Activated CD8-positive, alpha-beta memory T cell treated with anti-CD3 and anti-CD28 coated beads for 36 hours (primary cell): Measurements from ENCODE around the gene CCL17. TPM values are rescaled to one million over a fixed set of nuclear protein-coding genes. Genes with fewer than 3 reads are reported as not detected.
"Not testable (repeated sequence)": the region's sequence is repeated elsewhere in the genome, so short reads cannot be mapped to it uniquely, and the experiment has no call there.

Experiments used
- CTCF ChIA-PET: fragments of 350-600 bp; sonication (Branson Sonifier 250); formaldehyde crosslinking; loops from one replicate; lab custom pipeline; 2021; ENCODE audit warnings: antibody characterized with exemption; lab: Charles Lee
- POLR2A ChIA-PET: fragments of 350-600 bp; sonication (Branson Sonifier 250); formaldehyde crosslinking; loops from one replicate; lab custom pipeline; 2021; ENCODE audit warnings: antibody characterized with exemption; lab: Charles Lee
- total RNA-seq, 2 experiments: library from RNA; stranded (reverse); gene quantifications; one replicate each; pipeline ENCODE4 v1.2.3, GENCODE V29; 2021

CCL17 gene
- 1 to 10 TPM; 5.3 to 6.2 TPM for total RNA-seq

DNA sequence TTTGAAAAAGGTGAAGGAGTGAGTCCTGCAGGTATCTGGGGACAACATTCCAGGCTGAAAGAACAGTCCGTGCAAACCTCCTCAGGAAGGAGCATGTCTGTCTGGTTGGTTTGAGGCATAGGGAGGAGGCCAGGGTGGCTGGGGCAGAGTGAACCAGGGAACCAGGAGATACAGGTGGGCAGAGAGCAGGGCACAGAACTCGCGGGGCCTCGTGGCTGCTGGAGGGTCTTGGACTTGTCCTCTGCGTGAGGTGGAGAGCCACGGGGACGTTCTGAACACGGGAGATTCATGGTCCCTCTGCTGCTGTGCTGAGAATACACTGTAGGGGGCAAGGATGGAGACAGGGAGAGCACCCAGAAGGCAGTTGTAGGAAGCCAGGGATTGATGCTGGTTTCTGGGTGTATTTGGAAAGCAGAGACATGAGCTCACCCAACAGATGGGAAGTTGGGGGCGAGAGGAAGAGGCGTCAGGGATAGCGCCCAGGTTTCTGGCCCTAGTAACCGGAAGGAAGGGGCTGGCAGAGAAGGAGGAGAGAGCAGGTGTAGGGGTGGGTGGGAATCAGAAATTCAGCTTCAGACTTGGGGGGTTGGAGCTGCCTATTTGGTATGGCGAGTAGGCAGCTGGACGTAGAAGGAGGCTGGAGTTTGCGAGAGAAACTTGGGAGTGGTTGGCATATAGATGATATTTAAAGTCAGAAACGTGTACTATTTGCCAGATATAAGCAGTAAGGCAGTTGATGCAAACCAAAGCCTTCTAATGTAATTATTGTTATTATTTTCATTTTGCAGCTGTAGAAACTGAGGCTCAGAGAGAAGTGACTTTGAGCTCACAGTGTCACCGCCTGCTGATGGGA, at the start of gene CCL17:
TSS of gene CCL17 (plus strand) at position 803 of the 853 bp plus-strand sequence. CDS start 9,166 bp downstream, outside the sequence.
- ChIA-PET CTCF (interaction anchor here (1.1 kb wide), 1 partner anchor 104 kb away, joined by 3 read pairs; no protein-coding TSS in a partner anchor), POLR2A (no interaction called here)

DNA sequence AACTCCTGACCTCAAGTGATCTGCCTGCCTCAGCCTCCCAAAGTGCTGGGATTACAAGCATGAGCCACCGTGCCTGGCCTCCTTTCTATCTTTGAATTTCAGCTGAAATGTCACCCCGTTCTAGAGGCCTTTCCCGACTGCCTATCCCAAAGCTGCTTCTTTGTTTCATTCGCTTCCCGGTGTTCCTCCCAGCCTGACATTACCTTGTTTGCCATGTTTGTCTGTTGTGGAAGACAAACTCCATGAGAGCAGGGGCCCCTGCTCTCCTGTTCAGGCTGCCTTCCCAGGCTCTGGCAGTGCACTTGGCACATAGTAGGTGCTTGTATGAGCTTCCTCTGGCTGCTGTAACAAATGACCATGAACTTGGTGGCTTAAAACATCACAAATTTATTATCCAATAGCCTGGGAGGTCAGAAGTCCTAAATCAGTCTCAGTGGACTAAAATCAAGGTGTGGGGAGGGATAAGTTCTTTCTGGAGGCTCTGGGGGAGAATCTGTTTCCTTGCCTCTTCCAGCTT, 48.6 kb upstream of the CCL17 start:
- CTCF ChIA-PET, result no interaction called here

DNA sequence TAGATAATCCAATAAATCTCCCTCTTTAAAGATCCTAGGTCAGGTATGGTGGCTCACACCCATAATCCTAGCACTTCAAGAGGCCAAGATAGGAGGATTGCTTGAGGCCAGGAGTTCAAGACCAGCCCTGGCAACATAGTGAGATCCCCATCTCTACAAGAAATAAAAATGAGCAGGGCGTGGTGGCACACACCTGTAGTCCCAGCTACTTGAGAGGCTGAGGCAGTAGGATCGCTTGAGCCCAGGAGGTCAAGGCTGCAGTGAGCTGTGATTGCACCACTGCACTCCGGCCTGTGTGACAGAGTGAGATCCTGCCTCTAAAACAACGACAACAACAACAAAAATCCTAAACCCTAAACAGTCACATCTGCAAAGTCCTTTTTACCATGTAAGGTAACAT, 48.0 kb upstream of the CCL17 start:
- CTCF ChIA-PET, result no interaction called here
- POLR2A ChIA-PET, result no interaction called here

More for the DNA sequence above, 48.6 kb upstream of the CCL17 start:
- POLR2A ChIA-PET, result no interaction called here

DNA sequence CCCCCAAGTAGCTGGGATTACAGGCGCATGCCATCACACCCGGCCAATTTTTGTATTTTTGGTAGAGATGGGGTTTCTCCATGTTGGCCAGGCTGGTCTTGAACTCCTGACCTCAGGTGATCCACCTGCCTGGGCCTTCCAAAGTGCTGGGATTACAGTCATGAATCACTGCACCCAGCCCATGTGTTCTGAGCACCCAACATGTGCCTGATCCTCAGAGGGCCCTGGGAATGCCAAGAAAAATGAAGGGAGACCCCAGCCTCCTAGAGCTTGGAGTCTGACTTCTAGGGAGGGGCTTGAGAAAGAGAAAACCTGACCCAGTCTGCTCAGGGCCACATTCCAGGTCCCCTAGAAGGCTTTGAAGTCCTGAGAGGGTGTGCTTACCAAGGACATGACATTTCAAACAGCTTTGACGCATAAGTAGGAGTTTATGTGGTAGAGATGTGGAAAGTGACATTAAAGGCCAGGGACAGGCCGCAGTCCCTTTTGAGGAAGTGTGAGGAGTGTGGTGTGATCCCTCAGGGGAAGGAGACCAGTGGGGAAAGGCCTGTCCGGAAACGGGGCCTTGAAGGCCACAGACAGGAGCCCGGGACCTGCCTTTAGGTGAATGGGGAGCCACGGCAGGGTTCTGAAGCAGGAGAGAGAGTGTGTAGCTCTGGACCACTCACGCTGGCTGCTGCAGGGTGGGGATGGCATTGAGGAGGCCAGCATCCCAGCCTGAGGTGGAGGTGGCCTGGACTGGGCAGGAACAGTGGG, 47.1 kb upstream of the CCL17 start:
- ChIA-PET CTCF (no interaction called here), POLR2A (no interaction called here)

DNA sequence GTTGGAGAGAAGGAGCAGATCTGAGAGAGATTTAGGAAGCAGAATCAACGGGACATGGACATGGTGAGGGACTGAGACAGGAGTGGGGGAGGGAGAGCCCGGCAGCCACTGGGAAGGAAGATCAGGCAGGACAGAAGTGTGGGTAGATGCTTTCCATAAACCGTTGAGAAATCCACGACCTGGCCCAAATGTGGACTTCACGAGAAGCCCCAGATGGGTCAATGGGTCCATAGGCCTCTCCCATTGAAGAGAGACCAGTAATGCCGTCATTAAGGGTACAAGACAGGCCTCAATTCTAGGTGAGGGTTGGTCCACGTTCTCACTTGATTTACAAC, 46.5 kb upstream of the CCL17 start:
- POLR2A ChIA-PET, result no interaction called here

DNA sequence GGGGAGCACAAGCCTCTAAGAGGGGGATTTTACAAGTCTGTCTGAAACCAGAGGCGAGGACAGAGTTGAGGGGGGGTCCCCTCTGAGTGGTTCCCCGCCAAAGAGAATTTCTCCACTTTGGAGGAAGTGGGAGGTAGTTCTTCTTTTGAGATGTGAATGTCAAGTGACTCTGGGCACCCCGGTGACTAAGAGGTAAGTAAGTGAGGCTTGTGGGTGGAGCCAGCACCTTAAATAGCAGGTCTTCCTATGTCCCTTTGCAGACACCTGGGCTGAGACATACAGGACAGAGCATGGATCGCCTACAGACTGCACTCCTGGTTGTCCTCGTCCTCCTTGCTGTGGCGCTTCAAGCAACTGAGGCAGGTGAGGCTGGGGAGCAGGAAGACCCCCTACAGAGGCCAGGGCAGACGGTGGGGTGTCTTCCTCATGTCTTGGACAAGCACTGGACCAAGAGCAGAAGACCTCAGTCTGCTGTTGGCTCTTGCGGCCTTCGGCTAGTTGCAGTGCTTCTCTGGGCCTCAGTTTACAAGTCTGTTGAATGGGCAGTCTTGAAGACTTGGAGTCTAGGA, 46.0 kb upstream of the CCL17 start, which contains the start of gene CCL22:
TSS of gene CCL22 (plus strand) at position 257 of the 569 bp plus-strand sequence. CDS start at position 291, 34 bp downstream.
- ChIA-PET POLR2A (no interaction called here), CTCF (no interaction called here)

More for the DNA sequence above, 46.5 kb upstream of the CCL17 start:
- CTCF ChIA-PET, result no interaction called here

DNA sequence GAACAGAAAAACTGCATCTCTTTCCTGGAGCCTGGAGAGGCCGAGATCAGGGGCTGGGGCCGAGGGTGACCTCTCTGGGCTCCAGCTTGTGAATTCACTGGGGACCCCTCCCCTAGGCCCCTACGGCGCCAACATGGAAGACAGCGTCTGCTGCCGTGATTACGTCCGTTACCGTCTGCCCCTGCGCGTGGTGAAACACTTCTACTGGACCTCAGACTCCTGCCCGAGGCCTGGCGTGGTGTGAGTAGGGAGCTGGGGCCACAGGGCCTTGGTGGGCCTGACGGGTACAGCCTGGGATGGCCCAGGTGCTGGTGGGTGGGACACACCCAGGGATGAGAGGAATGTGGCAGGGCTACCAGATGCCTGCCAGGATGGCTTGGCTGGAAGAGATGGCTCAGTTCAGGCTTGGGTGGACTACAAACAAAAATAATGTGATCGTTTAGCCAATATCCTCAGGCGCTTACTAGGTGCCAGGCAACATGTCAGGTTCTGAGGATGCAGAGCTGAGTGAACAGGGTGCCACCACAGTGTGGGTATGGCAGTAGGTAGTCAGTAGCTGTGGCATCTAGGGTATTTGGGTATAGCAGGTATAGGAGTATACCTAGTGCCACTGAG, 44.1 kb upstream of the CCL17 start:
- ChIA-PET CTCF (no interaction called here), POLR2A (no interaction called here)

DNA sequence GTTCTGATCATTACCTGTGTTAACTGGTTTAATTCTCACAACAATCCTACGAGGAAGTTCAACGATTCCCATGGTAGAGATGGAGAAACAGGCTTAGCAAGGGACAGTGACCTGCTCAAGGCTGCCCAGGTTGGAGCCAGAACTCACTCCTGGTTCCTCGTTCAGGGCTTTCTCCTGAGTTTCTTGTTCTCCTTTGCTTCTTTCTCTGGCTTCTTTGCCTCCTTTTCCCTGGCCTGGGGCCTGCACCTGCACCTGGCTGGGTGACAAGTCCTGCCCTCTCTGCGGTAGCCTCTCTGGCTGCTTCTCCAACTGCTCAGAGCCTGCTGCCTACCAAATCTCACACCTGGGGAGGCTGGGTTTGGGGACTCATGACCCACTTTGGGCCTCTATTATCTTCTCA, 43.2 kb upstream of the CCL17 start:
- CTCF ChIA-PET, result no interaction called here
- POLR2A ChIA-PET, result no interaction called here

DNA sequence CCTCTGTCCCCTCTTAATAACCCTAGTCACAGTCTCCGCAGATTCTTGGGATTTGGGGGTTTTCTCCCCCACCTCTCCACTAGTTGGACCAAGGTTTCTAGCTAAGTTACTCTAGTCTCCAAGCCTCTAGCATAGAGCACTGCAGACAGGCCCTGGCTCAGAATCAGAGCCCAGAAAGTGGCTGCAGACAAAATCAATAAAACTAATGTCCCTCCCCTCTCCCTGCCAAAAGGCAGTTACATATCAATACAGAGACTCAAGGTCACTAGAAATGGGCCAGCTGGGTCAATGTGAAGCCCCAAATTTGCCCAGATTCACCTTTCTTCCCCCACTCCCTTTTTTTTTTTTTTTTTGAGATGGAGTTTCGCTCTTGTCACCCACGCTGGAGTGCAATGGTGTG, 40.4 kb upstream of the CCL17 start:
- CTCF ChIA-PET, result interaction anchor here (0.8 kb wide), 1 partner anchor 136 kb away, joined by 3 read pairs; no protein-coding TSS in a partner anchor
- POLR2A ChIA-PET, result no interaction called here

DNA sequence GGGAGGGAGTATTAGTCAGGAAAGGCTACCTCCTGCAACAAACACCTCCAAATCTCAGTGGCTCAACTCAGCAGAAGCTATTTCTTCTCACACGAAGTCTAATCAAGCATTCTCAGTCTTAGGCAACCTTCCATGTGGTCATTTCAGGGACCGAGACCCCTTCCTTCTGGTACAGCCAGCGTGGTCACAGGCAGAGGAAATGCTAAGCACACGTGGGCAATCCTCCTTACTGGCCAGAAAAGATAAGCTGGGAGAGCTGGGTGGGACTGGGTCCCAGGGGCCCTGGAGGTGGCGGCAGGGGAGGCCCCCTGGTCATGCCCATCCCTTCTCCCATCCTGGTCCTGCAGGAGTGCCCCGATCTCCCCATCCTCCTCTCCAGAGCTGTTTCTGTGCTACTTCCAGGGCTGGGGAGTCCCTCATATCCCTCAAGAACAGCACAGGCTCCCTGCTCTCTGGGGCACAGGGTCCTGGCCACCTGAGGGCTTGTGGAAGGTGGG, 38.0 kb upstream of the CCL17 start:
- POLR2A ChIA-PET, result no interaction called here
- CTCF ChIA-PET, result no interaction called here

DNA sequence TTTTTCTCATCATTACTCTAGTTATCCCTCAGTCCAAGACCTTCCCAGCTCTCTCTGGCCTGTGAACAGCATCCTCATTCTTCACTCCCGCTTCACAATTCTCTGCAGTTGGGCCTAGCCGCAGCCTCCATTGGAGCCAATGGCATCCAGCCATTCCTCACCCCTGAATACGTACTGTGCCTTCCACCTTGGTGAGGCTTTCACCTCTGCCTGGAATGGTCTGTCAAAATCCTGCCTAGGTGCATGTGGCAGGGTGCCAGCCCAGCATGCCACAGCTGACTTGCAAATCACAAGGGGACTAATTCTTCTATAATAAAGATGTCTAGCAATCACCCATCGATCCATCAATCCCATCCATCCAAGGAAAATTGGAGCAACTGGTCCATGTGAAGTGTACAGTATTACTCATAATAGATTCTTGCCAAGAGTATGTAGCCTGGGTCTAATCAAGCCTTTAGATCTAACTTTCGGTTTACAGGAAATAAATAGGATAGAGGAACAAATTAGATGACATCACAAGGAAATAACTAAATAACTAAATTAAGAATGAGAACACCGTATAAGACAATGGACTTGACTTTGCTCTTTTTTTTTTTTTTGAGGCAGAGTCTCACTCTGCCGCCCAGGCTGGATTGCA, 37.3 kb upstream of the CCL17 start:
- ChIA-PET CTCF (no interaction called here), POLR2A (no interaction called here)

DNA sequence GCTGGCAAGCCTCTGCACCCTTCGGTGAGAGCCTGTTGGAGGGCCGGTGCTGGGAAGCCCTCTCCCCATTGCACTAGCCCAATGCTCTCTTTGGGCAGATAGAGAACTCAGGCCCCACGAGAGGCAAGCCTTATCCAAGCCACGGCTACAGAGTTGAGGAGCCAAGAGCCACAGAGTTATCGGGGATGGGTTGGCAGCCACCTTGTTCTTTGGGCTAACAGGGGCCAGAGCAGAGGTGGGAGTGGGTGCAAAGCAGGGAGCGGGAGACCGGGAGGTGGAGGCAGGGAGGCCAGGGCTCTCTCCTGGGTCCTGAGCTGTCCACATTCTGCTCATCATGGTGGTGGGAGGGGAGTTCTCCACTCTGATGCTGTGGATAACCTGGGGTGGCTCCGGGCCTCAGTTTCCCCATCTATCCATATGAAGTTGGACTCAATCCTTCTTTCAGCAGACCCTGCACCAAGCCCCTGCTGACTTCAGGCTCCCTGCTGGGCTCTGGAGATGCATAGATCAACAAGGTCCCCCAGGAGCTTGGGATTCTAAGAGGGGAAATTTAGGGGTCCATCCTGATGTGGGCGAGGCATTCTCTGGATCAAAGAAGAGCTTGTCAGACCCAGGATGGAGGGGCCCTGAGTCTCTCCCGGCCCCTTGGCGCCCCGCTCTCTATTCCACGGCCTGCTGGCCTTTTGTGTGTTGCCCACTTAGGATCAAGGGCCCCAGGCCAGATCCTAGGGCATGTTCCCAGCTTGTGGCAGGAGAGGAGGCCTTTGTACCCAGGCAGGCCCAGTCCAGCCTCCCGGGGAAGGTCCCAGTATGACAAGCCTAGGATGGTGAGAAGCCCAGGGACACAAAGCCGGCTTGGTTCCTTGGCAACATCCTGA, 32.8 kb upstream of the CCL17 start:
- CTCF ChIA-PET, result no interaction called here
- POLR2A ChIA-PET, result no interaction called here

DNA sequence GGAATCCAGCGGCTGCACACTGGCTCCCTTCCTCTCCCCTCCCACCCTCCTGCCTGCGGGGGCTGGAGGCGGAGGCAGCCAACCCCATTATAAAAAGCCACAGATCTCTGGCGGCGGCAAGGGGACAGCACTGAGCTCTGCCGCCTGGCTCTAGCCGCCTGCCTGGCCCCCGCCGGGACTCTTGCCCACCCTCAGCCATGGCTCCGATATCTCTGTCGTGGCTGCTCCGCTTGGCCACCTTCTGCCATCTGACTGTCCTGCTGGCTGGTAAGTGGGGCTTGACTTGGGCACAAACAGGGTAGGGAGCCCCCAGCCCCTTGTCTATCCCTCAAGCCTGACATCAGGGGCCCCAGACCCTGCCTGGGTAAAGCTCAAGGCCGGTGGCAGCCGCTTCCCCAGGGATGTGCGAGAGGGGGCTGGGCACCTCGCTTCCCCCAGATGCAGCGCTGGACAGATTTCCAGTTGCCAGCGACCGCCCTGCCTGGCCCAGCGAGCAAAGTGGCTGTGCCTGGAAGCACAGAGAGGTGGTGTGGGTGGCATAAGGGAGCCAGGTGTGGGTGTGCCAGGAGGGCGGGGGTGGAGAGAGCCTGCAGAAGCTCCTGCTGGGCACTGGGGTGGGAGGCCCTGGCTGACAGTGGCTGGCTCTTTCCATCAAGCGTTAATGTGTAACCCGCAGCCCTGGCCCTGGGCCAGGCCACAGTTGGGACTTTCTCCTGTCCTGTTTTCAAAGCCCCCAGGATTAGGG, 32.0 kb upstream of the CCL17 start, which contains the start of gene CX3CL1:
TSS of gene CX3CL1 (plus strand) at position 119 of the 745 bp plus-strand sequence. CDS start at position 198, 79 bp downstream.
- ChIA-PET CTCF (no interaction called here), POLR2A (no interaction called here)

DNA sequence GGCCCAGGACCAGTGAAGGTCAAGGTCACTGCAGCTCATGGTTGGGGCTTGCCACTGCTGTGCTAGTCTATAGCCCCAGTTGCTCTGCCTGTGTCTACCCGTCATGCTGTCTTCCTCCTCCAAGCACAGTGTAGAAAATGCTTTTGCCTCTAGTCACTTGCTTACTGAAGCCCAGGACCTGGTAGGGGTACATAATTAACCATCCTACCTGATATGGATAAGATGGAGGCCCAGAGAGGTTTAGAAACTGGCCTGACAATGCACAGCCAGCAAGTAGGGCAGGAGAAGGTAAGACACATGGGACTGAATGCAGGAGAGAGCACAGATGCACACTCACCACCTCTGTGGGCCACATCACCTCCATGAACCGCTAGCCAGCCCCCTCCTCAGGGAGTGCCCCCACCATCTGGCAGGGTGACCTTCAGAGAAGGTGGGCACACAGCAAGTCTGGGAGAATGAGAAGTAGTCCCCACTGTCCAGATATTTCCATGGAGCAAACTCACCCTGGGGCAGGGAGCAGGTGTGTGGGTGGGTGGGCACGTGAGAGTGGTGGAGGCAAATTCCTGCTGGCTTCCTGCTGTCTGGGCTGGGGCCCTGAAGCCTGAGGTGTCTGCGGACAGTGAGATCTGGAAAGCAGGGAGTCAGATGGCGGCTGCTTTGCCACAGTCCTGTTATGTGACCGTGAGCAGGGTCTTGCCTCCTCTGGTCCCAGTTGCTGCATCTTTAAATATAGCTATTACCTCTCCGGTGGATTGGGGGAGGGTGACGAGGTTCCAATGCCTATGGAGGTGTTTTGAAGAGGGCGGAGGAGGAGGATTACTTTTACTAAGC, 31.2 kb upstream of the CCL17 start:
- POLR2A ChIA-PET, result no interaction called here
- CTCF ChIA-PET, result interaction anchor here (1.0 kb wide), 1 partner anchor 13 kb away, joined by 4 read pairs; no protein-coding TSS in a partner anchor

DNA sequence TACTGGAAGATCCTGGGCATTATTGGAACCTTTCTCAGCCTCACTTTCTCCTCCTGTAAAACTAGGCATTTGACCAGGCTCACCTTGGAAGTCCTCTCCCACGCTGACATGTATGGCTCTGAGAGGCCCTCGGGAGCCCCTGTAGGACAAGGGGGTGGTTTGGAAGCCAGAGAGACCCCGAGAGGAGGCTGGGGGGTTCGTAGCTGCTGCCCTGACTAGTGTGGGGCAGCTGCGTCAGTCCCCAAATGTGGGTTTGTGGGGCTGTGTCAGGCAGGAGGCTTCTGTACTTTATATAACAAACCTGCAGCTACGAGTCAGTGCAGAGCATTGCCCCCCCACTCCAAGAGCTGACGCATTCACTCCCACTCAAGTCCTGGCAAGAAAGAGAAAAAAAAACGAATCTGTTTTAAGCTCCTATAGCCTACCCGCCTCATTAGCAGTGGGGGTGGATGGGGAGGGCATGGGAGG, 30.5 kb upstream of the CCL17 start:
- ChIA-PET POLR2A (no interaction called here), CTCF (interaction anchor here (1.0 kb wide), 1 partner anchor 12 kb away, joined by 4 read pairs; no protein-coding TSS in a partner anchor)

DNA sequence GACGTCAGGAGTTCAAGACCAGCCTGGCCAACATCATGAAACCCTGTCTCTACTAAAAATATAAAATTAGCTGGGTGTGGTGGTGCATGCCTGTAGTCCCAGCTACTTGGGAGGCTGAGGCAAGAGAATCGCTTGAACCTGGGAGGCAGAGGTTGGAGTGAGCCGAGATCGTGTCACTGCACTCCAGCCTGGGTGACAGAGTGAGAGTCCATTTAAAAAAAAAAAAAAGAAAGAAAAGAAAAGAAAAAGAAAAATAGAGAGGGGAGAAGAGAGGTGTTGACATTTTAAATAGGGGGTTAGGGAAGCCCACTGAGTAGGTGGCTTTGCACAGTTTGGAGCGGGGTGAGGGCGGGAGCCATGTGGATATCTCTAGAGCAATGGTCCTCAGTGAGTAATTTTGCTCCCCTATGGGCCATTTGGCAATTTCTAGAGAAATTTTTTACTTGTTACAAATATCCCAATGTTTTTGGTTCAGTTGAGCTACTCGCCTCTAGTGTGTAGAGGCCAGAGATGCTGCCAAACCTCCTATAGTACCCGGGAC, 29.6 kb upstream of the CCL17 start:
- CTCF ChIA-PET, result interaction anchor here (0.7 kb wide), 1 partner anchor 343 kb away, joined by 3 read pairs; no protein-coding TSS in a partner anchor
- POLR2A ChIA-PET, result not testable (repeated sequence)
